SK-N-SH treated with all-trans-retinoic acid at 6 μM for 48 hours (cell line): Measurements from ENCODE around the gene EXOSC10.

ENCODE experiments used
- ATAC-seq: fragments of 200-7000 bp; cut with Tn5 transposase; 3 replicates; pipeline ENCODE4 v1.9.1; 2020; ENCODE audit warnings: mild to moderate bottlenecking, moderate library complexity
- ARNTL ChIP-seq: fragments of 450-650 bp; formaldehyde crosslinking; IDR thresholded peaks from 2 replicates; pipeline ENCODE4 v1.5.0; 2020; ENCODE audit warnings: low read depth, mild to moderate bottlenecking, moderate library complexity, borderline replicate concordance
- BACH2 ChIP-seq: fragments of 250-450 bp; sonication (Bioruptor Pico); IDR thresholded peaks from 2 replicates; pipeline ENCODE4 v1.9.0; 2021; ENCODE audit warnings: mild to moderate bottlenecking, borderline replicate concordance
- CREB5 ChIP-seq: fragments of 250-450 bp; sonication (Bioruptor Pico); IDR thresholded peaks from 2 replicates; pipeline ENCODE4 v1.5.1; 2020; ENCODE audit warnings: low read depth, mild to moderate bottlenecking, moderate library complexity
- CSRNP3 ChIP-seq: fragments of 250-450 bp; sonication (Bioruptor Pico); IDR thresholded peaks from 2 replicates; pipeline ENCODE4 v1.5.1; 2021; ENCODE audit warnings: mild to moderate bottlenecking, moderate library complexity
- ESRRG ChIP-seq: fragments of 250-450 bp; sonication (Bioruptor Pico); IDR thresholded peaks from 2 replicates; pipeline ENCODE4 v1.6.1; 2021; ENCODE audit warnings: mild to moderate bottlenecking
- GLIS3 ChIP-seq: fragments of 250-450 bp; sonication (Bioruptor Pico); IDR thresholded peaks from 2 replicates; pipeline ENCODE4 v1.5.0; 2020; ENCODE audit warnings: mild to moderate bottlenecking, moderate library complexity
- ISL1 ChIP-seq: fragments of 250-450 bp; sonication (Bioruptor Pico); IDR thresholded peaks from 2 replicates; pipeline ENCODE4 v2.1.2; 2022; ENCODE audit warnings: mild to moderate bottlenecking, moderate library complexity
- OSR1 ChIP-seq: fragments of 250-450 bp; sonication (Bioruptor Pico); IDR thresholded peaks from 2 replicates; pipeline ENCODE4 v1.8.0; 2022; ENCODE audit warnings: moderate library complexity, mild to moderate bottlenecking, inconsistent platforms
- POU6F1 ChIP-seq: fragments of 250-450 bp; sonication (Bioruptor Pico); IDR thresholded peaks from 2 replicates; pipeline ENCODE4 v1.8.0; 2021; ENCODE audit warnings: low read depth, mild to moderate bottlenecking, moderate library complexity, borderline replicate concordance
- PPARA ChIP-seq: fragments of 250-450 bp; sonication (Bioruptor Pico); IDR thresholded peaks from 2 replicates; pipeline ENCODE4 v1.5.0; 2020; ENCODE audit warnings: mild to moderate bottlenecking, borderline replicate concordance
- RARB ChIP-seq: fragments of 250-450 bp; sonication (Bioruptor Pico); IDR thresholded peaks from 2 replicates; pipeline ENCODE4 v1.8.0; 2021; ENCODE audit warnings: mild to moderate bottlenecking, moderate library complexity
- TCF4 ChIP-seq: fragments of 250-450 bp; sonication (Bioruptor Pico); IDR thresholded peaks from 2 replicates; pipeline ENCODE4 v1.8.0; 2021; ENCODE audit warnings: mild to moderate bottlenecking, moderate library complexity, borderline replicate concordance
- TOX ChIP-seq: fragments of 250-450 bp; sonication (Bioruptor Pico); IDR thresholded peaks from 2 replicates; pipeline ENCODE4 v1.8.0; 2021; ENCODE audit warnings: mild to moderate bottlenecking, moderate library complexity, borderline replicate concordance
- TSHZ2 ChIP-seq: fragments of 250-450 bp; sonication (Bioruptor Pico); IDR thresholded peaks from 2 replicates; pipeline ENCODE4 v1.5.0; 2020; ENCODE audit warnings: mild to moderate bottlenecking, moderate library complexity
- ZFP3 ChIP-seq: fragments of 250-450 bp; sonication (Bioruptor Pico); IDR thresholded peaks from 2 replicates; pipeline ENCODE4 v1.5.0; 2020; ENCODE audit warnings: mild to moderate bottlenecking, moderate library complexity
- ZFP30 ChIP-seq: fragments of 450-650 bp; formaldehyde crosslinking; IDR thresholded peaks from 2 replicates; pipeline ENCODE4 v1.5.0; 2022; ENCODE audit warnings: mild to moderate bottlenecking, moderate library complexity
- ZNF565 ChIP-seq: fragments of 450-650 bp; formaldehyde crosslinking; conservative IDR thresholded peaks from 2 replicates; pipeline ENCODE4 v1.5.0; 2020; ENCODE audit warnings: low read depth, mild to moderate bottlenecking, moderate library complexity
- ZNF70 ChIP-seq: fragments of 450-650 bp; formaldehyde crosslinking; IDR thresholded peaks from 2 replicates; pipeline ENCODE4 v1.5.0; 2020; ENCODE audit warnings: mild to moderate bottlenecking, moderate library complexity
- ZNF8 ChIP-seq: fragments of 450-650 bp; formaldehyde crosslinking; IDR thresholded peaks from 2 replicates; pipeline ENCODE4 v1.5.0; 2020; ENCODE audit warnings: mild to moderate bottlenecking, moderate library complexity

The EXOSC10 gene

GRCh38 chr1:11142618-11143391, 43.1 kb upstream of the EXOSC10 start:
- TF ChIP-seq BACH2, result no peak
- no peak for ATAC-seq

GRCh38 chr1:11138952-11139351, 39.3 kb upstream of the EXOSC10 start:
- no peak for TF ChIP-seq CSRNP3 (CRISPR knock-in tag)
- ATAC-seq, result peak; percentile 17; the same call in 1 of the 3 replicates

- ATAC-seq, result no peak
- no peak for TF ChIP-seq ZNF70 (CRISPR knock-in tag)
These were observed 38.4 kb upstream of the EXOSC10 start for GRCh38 chr1:11138029-11138428.

GRCh38 chr1:11134898-11135266, 35.2 kb upstream of the EXOSC10 start:
- TF ChIP-seq ZNF565, result no peak
- no peak for TF ChIP-seq ARNTL (CRISPR knock-in tag)
- no peak for TF ChIP-seq TOX (CRISPR knock-in tag)
- TF ChIP-seq ZNF70 (CRISPR knock-in tag), result no peak
- TF ChIP-seq ESRRG (CRISPR knock-in tag), result no peak
- no peak for TF ChIP-seq PPARA
- TF ChIP-seq TCF4 (CRISPR knock-in tag), result no peak
- TF ChIP-seq BACH2, result no peak
- TF ChIP-seq ZFP30, result no peak
- no peak for TF ChIP-seq ISL1 (CRISPR knock-in tag)
- no peak for TF ChIP-seq ZNF8 (CRISPR knock-in tag)
- no peak for TF ChIP-seq ZFP3 (CRISPR knock-in tag)
- TF ChIP-seq CREB5, result no peak
- TF ChIP-seq TSHZ2, result no peak
- TF ChIP-seq OSR1 (CRISPR knock-in tag), result no peak
- TF ChIP-seq CSRNP3 (CRISPR knock-in tag), result no peak
- no peak for TF ChIP-seq RARB (CRISPR knock-in tag)
- TF ChIP-seq GLIS3, result no peak
- no peak for TF ChIP-seq POU6F1 (CRISPR knock-in tag)
- peak; percentile 71 for ATAC-seq
